GM18907 (cell line): ENCODE results near the gene DOCK9.
"Not testable (repeated sequence)": the region's sequence is repeated elsewhere in the genome, so short reads cannot be mapped to it uniquely, and the experiment has no call there.

Experiments
- ATAC-seq: cut with Tn5 transposase; IDR thresholded peaks from one replicate; pipeline ENCODE4 v1.9.1; 2021; ENCODE audit warnings: mild to moderate bottlenecking, moderate library complexity; ENCODE audit not compliant: unreplicated experiment

Gene DOCK9

DNA sequence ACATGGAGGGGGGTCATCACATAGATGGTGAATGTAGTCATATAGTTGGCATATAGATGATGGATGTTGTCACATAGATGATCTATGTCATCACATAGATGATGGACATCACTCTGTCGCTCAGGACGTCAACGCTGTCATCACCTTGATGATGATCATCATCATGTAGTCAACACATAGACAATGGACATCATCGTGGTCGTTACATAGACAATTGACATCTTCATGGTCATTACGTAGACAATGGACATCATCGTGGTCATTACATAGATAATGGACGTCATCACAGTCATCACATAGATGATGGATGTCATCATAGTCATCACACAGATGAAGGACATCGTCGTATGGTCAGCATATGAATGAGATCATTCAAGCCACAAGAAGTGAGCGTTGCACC, 196.8 kb downstream of the DOCK9 start:
- no peak for ATAC-seq

- ATAC-seq: no peak
Observed at GRCh38 chr13:98780451-98780850, 197.4 kb downstream of the DOCK9 start.

GRCh38 chr13:98779695-98780094, 198.2 kb downstream of the DOCK9 start:
- no peak for ATAC-seq

GRCh38 chr13:98778749-98779148, 199.1 kb downstream of the DOCK9 start:
- no peak for ATAC-seq

- ATAC-seq: no peak
Observed at GRCh38 chr13:98776644-98777043, 201.2 kb downstream of the DOCK9 start.

GRCh38 chr13:98775844-98776598, 201.8 kb downstream of the DOCK9 start:
- no peak for ATAC-seq

GRCh38 chr13:98775386-98775785, 202.5 kb downstream of the DOCK9 start:
- ATAC-seq: no peak

- ATAC-seq: no peak
Observed at GRCh38 chr13:98774776-98775175, 203.1 kb downstream of the DOCK9 start.

GRCh38 chr13:98773921-98774320, 203.9 kb downstream of the DOCK9 start:
- no peak for ATAC-seq

- ATAC-seq: no peak
Observed at GRCh38 chr13:98772794-98773452, 204.9 kb downstream of the DOCK9 start.

GRCh38 chr13:98771838-98772611, 205.8 kb downstream of the DOCK9 start:
- ATAC-seq: no peak

DNA sequence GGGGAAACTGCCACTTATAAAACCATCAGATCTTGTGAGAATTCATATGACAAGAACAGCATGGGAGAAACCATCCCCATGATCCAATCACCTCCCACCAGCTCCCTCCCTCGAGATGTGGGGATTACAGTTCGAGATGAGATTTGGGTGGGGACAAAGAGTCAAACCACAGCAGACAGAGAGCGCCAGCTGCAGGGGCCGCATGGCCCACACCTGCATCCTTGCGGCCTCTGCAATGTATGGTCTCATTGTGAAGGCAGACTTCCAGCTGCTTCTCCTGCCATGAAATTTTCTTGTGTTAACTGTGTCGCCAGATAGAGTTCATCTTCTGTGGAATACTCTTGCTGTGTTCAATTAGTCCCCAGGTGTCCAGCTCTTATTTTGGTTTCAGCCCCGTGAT, 208.1 kb downstream of the DOCK9 start:
- ATAC-seq: no peak

DNA sequence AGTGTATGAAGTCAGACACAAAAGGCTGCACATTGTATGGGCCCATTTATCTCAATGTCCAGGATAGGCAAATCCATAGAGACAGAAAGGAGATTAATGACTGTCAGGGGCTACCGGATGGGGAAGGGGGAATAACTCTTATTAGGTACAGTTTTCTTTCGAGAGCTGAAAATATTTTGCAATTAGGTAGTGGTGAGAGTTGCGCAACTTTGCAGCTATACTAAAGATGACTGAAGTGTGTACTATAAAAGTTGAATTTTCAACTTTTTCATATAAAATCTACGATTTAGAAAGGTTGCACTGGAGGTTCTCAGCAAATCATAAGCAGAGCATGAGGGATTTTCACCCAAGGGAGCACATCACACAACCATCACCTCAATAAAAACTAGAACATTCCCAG, 209.3 kb downstream of the DOCK9 start:
- no peak for ATAC-seq

DNA sequence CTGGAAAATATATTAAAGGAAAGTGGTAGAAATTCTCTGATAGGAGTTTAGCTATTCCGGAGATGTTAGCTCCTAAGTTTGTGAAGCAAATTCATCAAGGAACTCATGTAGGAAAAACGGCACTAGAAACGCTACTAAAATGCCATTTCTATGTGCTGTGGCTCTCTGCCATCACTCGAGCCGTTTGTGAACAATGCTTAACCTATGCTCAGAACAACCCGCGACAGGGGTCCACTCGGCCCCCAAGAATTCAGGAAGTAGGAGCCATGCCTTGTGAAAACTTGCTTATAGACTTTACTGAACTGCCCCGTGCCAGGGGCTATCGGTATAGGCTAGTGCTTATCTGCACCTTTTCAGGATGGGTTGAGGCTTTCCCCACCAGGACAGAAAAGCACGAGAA, 211.2 kb downstream of the DOCK9 start:
- no peak for ATAC-seq

GRCh38 chr13:98765996-98766519, 211.8 kb downstream of the DOCK9 start:
- no peak for ATAC-seq

DNA sequence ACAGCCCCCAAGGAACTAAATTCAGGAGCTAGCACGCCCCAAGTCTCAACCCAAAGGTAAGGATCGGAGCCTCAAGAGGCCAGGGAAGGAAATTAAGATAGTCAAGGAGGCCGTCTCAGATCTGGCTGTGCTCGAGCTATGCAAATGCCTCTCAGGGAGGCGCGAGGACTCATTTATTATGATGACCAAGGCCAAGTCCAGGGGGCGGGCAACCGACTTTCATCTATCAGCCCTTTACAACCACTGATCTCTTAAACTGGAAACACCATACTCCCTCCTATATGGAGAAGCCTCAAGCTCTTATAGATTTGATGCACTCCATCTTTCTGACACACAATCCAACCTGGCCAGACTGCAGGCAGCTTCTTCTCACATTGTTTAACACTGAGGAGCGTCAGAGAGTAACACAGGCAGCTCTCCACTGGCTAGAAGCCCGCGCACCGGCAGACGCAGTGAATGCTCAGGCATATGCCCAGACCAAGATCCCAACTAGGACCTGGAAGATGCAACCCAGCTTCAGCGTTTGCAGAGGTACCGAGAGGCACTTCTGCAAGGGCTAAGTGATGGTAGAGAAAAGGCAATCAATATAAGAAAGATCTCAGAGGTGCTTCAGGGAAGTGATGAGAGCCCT, 215.8 kb downstream of the DOCK9 start:
- no peak for ATAC-seq

- peak; percentile 92 for ATAC-seq
Observed at GRCh38 chr13:98761126-98761985, 216.5 kb downstream of the DOCK9 start.

DNA sequence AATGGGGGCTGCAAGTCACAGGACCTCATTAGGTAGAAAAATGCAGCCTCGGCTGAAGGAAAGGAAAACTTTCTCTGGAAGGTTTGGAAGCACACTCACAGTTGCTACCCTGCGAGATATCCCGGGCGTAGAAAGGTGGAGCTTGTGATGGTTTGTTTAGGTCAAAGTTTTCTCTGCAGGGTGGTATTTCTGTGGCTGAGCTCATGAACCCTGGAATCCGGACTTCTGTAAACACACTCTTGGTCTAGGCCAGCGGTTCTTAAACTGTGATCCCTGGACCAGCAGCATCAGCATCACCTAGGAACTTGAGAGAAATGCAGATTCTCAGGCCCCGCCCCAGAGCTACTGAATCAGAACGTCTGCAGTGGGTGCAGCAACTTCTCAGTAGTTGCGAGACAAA, 222.1 kb downstream of the DOCK9 start:
- ATAC-seq: no peak

- no peak for ATAC-seq
Observed at GRCh38 chr13:98755116-98755515, 222.7 kb downstream of the DOCK9 start.

GRCh38 chr13:98754468-98754867, 223.4 kb downstream of the DOCK9 start:
- not testable (repeated sequence) for ATAC-seq
